HepG2 (cell line): ENCODE results near the gene CCR2. TPM values are rescaled to one million over a fixed set of nuclear protein-coding genes. Genes with fewer than 3 reads are reported as not detected.

Experiments used
- ATAC-seq: fragments of 200-7000 bp; cut with Tn5 transposase; 3 replicates; pipeline ENCODE4 v1.9.1; 2020; ENCODE audit warnings: mild to moderate bottlenecking, moderate library complexity
- BruUV-seq: library from RNA; stranded (reverse); fragments of 400-500 nt; replicated peaks from 2 replicates; lab custom pipeline; 2021; lab: Mats Ljungman, UMichigan
- CTCF ChIA-PET: fragments of 300-600 bp; formaldehyde crosslinking; extraction: SDS; loops from one replicate; lab custom pipeline; 2021; ENCODE audit warnings: low total read pairs, inconsistent platforms, low intra/inter-chr PET ratio; lab: Yijun Ruan, JAX
- POLR2A ChIA-PET: fragments of 350-600 bp; sonication (Branson Sonifier 250); formaldehyde crosslinking; loops from one replicate; lab custom pipeline; 2020; ENCODE audit warnings: antibody characterized with exemption, inconsistent platforms; lab: Yijun Ruan, JAX
- DNase-seq: peaks from one replicate; pipeline ENCODE4 v3.0.0-alpha.2; 2015; ENCODE audit warnings: low spot score
- FAIRE-seq: peaks from 3 replicates; lab custom pipeline; 2011; peaks lifted over from hg19 to GRCh38; lab: Jason Lieb, UNC
- H2AFZ ChIP-seq: one replicate; pipeline ENCODE4 v1.6.1; 2011; ENCODE audit warnings: low read length, inconsistent platforms
- H3K27ac ChIP-seq: fragments of 300-600 bp; 3 replicates; pipeline ENCODE4 v1.8.0; 2011; ENCODE audit warnings: mixed run types, mild to moderate bottlenecking, mixed read lengths, low read length, inconsistent platforms; ENCODE audit not compliant: insufficient read depth; ENCODE audit errors: extremely low read length
- H3K27me3 ChIP-seq, 2 experiments: fragments of 200-600 bp in 1 of 2; 2 replicates in 1 of 2; 3 replicates in 1 of 2; pipeline versions ENCODE4 v1.6.0 to v1.8.0; 2011; ENCODE audit warnings: low read length in 2 of 2, mild to moderate bottlenecking in 2 of 2, moderate library complexity in 2 of 2, inconsistent platforms in 1 of 2; ENCODE audit not compliant: insufficient read depth in 2 of 2, control insufficient read depth in 1 of 2
- H3K36me3 ChIP-seq, 2 experiments: fragments of 200-600 bp in 1 of 2; replicated peaks in 1 of 2; 2 replicates in 1 of 2; 3 replicates in 1 of 2; pipeline versions ENCODE4 v1.5.1 to v1.8.0; 2011; ENCODE audit warnings: low read length in 2 of 2, inconsistent platforms in 1 of 2; ENCODE audit not compliant: insufficient read depth in 2 of 2, control insufficient read depth in 1 of 2
- H3K4me1 ChIP-seq: 2 replicates; pipeline ENCODE4 v1.5.1; 2012; ENCODE audit warnings: low read length, inconsistent platforms; ENCODE audit not compliant: insufficient read depth
- H3K4me2 ChIP-seq: 2 replicates; pipeline ENCODE4 v1.6.0; 2011; ENCODE audit warnings: low read depth, low read length, inconsistent platforms
- H3K4me3 ChIP-seq, 3 experiments: fragments of 200-600 bp in 1 of 3; sonication (generic), shearing (Covaris generic) in 1 of 3; replicated peaks in 1 of 3; 2 replicates each; pipeline ENCODE4 v1.5.1; 2011 to 2016; ENCODE audit warnings: low read length in 3 of 3, inconsistent platforms in 2 of 3, low read depth in 2 of 3, mild to moderate bottlenecking in 2 of 3, control low read depth in 1 of 3, mixed read lengths in 1 of 3; ENCODE audit not compliant: insufficient read depth in 1 of 3
- H3K79me2 ChIP-seq: one replicate; pipeline ENCODE4 v1.6.1; 2011; ENCODE audit warnings: low read length, inconsistent platforms; ENCODE audit not compliant: insufficient read depth
- H3K9ac ChIP-seq: 2 replicates; pipeline ENCODE4 v1.6.0; 2011; ENCODE audit warnings: mild to moderate bottlenecking, low read depth, low read length, inconsistent platforms; ENCODE audit not compliant: insufficient read depth
- H3K9me3 ChIP-seq: 2 replicates; pipeline ENCODE4 v1.5.1; 2012; ENCODE audit warnings: mild to moderate bottlenecking, low read length
- H4K20me1 ChIP-seq: 2 replicates; pipeline ENCODE4 v1.6.0; 2011; ENCODE audit warnings: inconsistent platforms, mild to moderate bottlenecking, low read length, moderate library complexity; ENCODE audit not compliant: insufficient read depth
- CAMTA2 ChIP-seq: sonication (generic); formaldehyde crosslinking; IDR thresholded peaks from 2 replicates; pipeline ENCODE4 v1.4.0; 2020; ENCODE audit warnings: mild to moderate bottlenecking, missing genetic modification reagents, borderline replicate concordance
- CREM ChIP-seq, 2 experiments: sonication (generic) in 1 of 2; formaldehyde crosslinking in 1 of 2; IDR thresholded peaks; 2 replicates each; pipeline versions ENCODE4 v1.4.0 to v1.6.1; 2016 to 2020; ENCODE audit warnings: antibody characterized with exemption in 1 of 2, mild to moderate bottlenecking in 1 of 2, missing genetic modification reagents in 1 of 2
- CTCF ChIP-seq: sonication (generic); formaldehyde crosslinking; IDR thresholded peaks from 2 replicates; pipeline ENCODE4 v1.5.0; 2020; ENCODE audit warnings: mild to moderate bottlenecking, missing genetic modification reagents, moderate library complexity
- ETV6 ChIP-seq: sonication (generic); formaldehyde crosslinking; conservative IDR thresholded peaks from 2 replicates; pipeline ENCODE4 v1.4.0; 2020; ENCODE audit warnings: missing genetic modification reagents
- FOXK2 ChIP-seq: fragments of 450-650 bp; IDR thresholded peaks from 2 replicates; pipeline ENCODE4 v1.6.1; 2016
- HMGXB3 ChIP-seq: sonication (generic); formaldehyde crosslinking; IDR thresholded peaks from 2 replicates; pipeline ENCODE4 v1.4.0; 2020; ENCODE audit warnings: missing genetic modification reagents, borderline replicate concordance
- KMT2B ChIP-seq: IDR thresholded peaks from 2 replicates; pipeline ENCODE4 v1.6.1; 2016; ENCODE audit warnings: missing genetic modification reagents, missing compliant biosample characterization
- PAF1 ChIP-seq: IDR thresholded peaks from 2 replicates; pipeline ENCODE4 v1.6.1; 2016; ENCODE audit warnings: missing genetic modification reagents, missing compliant biosample characterization
- PHF8 ChIP-seq: sonication (generic); formaldehyde crosslinking; IDR thresholded peaks from 2 replicates; pipeline ENCODE4 v1.5.0; 2020; ENCODE audit warnings: missing genetic modification reagents
- SMAD3 ChIP-seq: sonication (generic); formaldehyde crosslinking; IDR thresholded peaks from 2 replicates; pipeline ENCODE4 v1.4.0; 2020; ENCODE audit warnings: missing genetic modification reagents
- SNRNP70 ChIP-seq: fragments of 200-400 bp; formaldehyde crosslinking; IDR thresholded peaks from 2 replicates; pipeline ENCODE4 v1.6.1; 2017; ENCODE audit warnings: mild to moderate bottlenecking, low read depth, low read length, moderate library complexity
- YY1 ChIP-seq: IDR thresholded peaks from 2 replicates; pipeline ENCODE4 v1.6.1; 2011; ENCODE audit warnings: low read length, low read depth, moderate library complexity, mild to moderate bottlenecking; ENCODE audit not compliant: insufficient read depth, insufficient replicate concordance
- ZFP36 ChIP-seq: fragments of 150-350 bp; IDR thresholded peaks from 2 replicates; pipeline ENCODE4 v1.6.1; 2018; ENCODE audit warnings: borderline replicate concordance, low read length, low read depth; ENCODE audit not compliant: partially characterized antibody
- ZFY ChIP-seq: sonication (generic); formaldehyde crosslinking; IDR thresholded peaks from 2 replicates; pipeline ENCODE4 v1.4.0; 2020; ENCODE audit warnings: missing genetic modification reagents
- ZNF234 ChIP-seq: sonication (generic); formaldehyde crosslinking; conservative IDR thresholded peaks from 2 replicates; pipeline ENCODE4 v1.5.1; 2020; ENCODE audit warnings: mild to moderate bottlenecking, missing genetic modification reagents
- ZNF274 ChIP-seq: sonication (generic); formaldehyde crosslinking; IDR thresholded peaks from 2 replicates; pipeline ENCODE4 v1.5.1; 2020; ENCODE audit warnings: mild to moderate bottlenecking, missing genetic modification reagents
- ZNF652 ChIP-seq: IDR thresholded peaks from 2 replicates; pipeline ENCODE4 v1.6.1; 2016; ENCODE audit warnings: low read depth, borderline replicate concordance
- WGBS: methylation state at CpG from one replicate; pipeline ENCODE4 v1.1.6; 2017; ENCODE audit warnings: low lambda C conversion rate; 5-methylcytosine and 5-hydroxymethylcytosine counted together
- in situ Hi-C: cut with HindIII; loops from 2 replicates; pipeline ENCODE4 v1.10.0; 2017; ENCODE audit warnings: low pct_unique_long_range_greater_than_20kb; ENCODE audit not compliant: extremely low pct_ligation_motif_present
- intact Hi-C: fragments of 100-400 bp; cut with micrococcal nuclease; formaldehyde crosslinking; loops from one replicate; pipeline ENCODE4 v1.10.0; 2022; ENCODE audit not compliant: unreplicated experiment
- polyA plus RNA-seq, 8 experiments: library from polyadenylated mRNA; depleted of rRNA in 3 of 8; stranded (reverse) in 7 of 8; unstranded in 1 of 8; fragments of >200 nt; fragmentation: Illumina TruSeq in 4 of 8; extraction: Trizol in 4 of 8; gene quantifications; 2 replicates each; pipeline versions ENCODE4 v1.2.1 to v1.2.3, GENCODE V29; 2011 to 2016; ENCODE audit warnings: low read depth in 4 of 8, missing spikeins in 1 of 8, mixed read lengths in 1 of 8; ENCODE audit not compliant: insufficient read depth in 1 of 8
- total RNA-seq, 5 experiments: library from RNA; depleted of rRNA; stranded (reverse); fragments of >200 nt; fragmentation: Illumina TruSeq; extraction: Trizol; gene quantifications; 2 replicates each; pipeline ENCODE4 v1.2.3, GENCODE V29; 2016; ENCODE audit warnings: low read depth in 1 of 5
- TF ChIP-seq, protein P1 (sequence below): sonication (generic); formaldehyde crosslinking; IDR thresholded peaks from 2 replicates; pipeline ENCODE4 v1.4.0; 2020; ENCODE audit warnings: mild to moderate bottlenecking, missing genetic modification reagents

Gene CCR2
- total and polyA plus RNA-seq, 2 of the 13 experiments (the other 11 are each of a cell fraction or from before 2014, with no cell fraction given) = not detected

DNA sequence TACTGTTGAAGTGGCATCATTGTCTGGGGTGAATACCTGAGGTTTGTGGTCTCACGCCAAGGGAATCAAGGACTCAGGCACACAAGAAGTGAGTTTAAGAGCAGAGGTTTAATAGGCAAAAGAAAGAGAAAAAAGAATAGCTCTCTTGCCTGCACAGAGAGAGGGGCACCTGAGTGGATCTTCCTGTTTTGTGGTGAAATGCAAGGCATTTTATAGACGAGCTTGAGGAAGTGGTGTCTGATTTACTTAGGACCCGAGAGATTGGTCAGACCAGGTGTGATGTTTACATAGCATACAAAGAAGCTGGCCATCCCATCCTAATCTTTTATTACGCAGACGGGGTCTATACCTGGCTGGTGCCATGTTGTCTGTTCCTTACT lies 30.0 kb downstream of the CCR2 start:
- intact Hi-C loops (no loop called here), in situ Hi-C loops (no loop called here)
- WGBS = 34% methylated on average over 5 of the region's 5 CpGs
- POLR2A ChIA-PET = no interaction called here
- no peaks in the 10 kb centered on the region for H3K4me1 ChIP-seq
- no peak overlapping the region for H3K4me2 ChIP-seq
- no peaks in the 10 kb centered on the region for H4K20me1 ChIP-seq
- TF ChIP-seq ZNF652 (CRISPR knock-in tag) (no peak), ETV6 (CRISPR knock-in tag) (no peak), CTCF (CRISPR knock-in tag) (no peak), FOXK2 (no peak), PAF1 (CRISPR knock-in tag) (no peak), CAMTA2 (CRISPR knock-in tag) (no peak), SNRNP70 (no peak), ZFP36 (no peak), KMT2B (CRISPR knock-in tag) (no peak), HMGXB3 (no peak), ZNF234 (CRISPR knock-in tag) (no peak), PHF8 (no peak), CREM (IDR thresholded peaks at IDR 0.05) (no peak), CREM (CRISPR knock-in tag; IDR thresholded peaks at IDR 0.05) (no peak), YY1 (no peak), SMAD3 (CRISPR knock-in tag) (no peak), ZFY (no peak), ZNF274 (CRISPR knock-in tag) (no peak)
- TF ChIP-seq, protein P1, sequence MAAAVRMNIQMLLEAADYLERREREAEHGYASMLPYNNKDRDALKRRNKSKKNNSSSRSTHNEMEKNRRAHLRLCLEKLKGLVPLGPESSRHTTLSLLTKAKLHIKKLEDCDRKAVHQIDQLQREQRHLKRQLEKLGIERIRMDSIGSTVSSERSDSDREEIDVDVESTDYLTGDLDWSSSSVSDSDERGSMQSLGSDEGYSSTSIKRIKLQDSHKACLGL = no peak
- TF ChIP-seq, all 625 proteins: peak for 0
- H3K27ac ChIP-seq = no peak overlapping the region
- no peaks in the 10 kb centered on the region for H3K79me2 ChIP-seq
- no peak overlapping the region for H3K9ac ChIP-seq
- H3K27me3 ChIP-seq = peaks cover 1 to 3% of the 10 kb centered on the region in 2 experiments; a peak in 1 of 5 replicates
- CTCF ChIA-PET = no interaction called here
- no peak for ATAC-seq
- no peak overlapping the region for H3K4me3 ChIP-seq
- no peak for FAIRE-seq
- H2AFZ ChIP-seq = no peak overlapping the region
- H3K9me3 ChIP-seq = no peaks in the 10 kb centered on the region
- no peak for DNase-seq
- BruUV-seq = no TSS peak
- H3K36me3 ChIP-seq = no peaks in the 10 kb centered on the region
